Midbrain (tissue), 1 donor: Measurements from ENCODE around the gene GRID2.

Experiments used
- DNase-seq: peaks from one replicate; lab custom pipeline; 2025; lab: John Stamatoyannopoulos, UW

GRID2 gene

DNA sequence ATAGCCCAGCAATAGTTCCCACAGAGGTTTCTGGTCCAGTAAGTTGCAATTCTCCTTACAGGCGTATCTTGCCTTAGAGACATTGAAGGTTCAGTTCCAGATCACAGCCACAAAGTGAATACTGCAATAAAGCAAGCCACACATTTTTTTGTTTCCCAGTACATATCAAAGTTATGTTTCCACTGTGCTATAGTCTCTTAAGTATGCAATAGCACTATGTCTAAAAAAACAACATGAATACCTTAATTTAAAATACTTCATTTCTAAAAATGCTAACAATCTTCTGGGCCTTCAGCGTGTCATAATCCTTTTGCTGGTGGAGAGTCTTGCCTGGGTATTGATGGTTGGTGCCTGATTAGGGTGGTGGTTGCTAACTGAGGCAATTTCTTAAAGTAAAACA is 659.1 kb downstream of the GRID2 start:
- DNase-seq = no peak

GRCh38 chr4:92968556-92968955 is 664.8 kb downstream of the GRID2 start:
- DNase-seq = no peak

GRCh38 chr4:92968996-92969395 is 665.2 kb downstream of the GRID2 start:
- no peak for DNase-seq

- DNase-seq = no peak
These were observed 666.0 kb downstream of the GRID2 start for GRCh38 chr4:92969650-92970379.

DNA sequence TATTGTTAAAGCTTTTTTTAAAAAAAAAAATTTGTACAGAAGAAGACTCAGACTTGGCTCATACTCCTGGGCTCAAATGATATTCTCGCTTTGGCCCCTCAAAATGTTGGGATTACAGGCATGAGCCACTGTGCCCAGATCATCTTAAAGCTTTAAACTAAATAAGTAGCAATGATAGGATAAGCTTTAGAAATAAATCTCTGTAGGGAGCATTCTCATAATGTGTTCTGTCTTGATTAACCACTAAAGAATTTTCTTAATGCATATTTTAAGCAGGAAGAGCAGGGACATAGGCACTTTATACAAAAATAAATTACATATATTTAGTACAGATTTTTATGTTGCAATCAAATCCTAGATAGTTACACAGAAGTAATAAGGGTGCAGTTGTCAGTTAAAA is 667.2 kb downstream of the GRID2 start:
- no peak for DNase-seq

GRCh38 chr4:92988301-92988700 is 684.5 kb downstream of the GRID2 start:
- no peak for DNase-seq

GRCh38 chr4:92992758-92993157 is 689.0 kb downstream of the GRID2 start:
- DNase-seq = no peak

DNA sequence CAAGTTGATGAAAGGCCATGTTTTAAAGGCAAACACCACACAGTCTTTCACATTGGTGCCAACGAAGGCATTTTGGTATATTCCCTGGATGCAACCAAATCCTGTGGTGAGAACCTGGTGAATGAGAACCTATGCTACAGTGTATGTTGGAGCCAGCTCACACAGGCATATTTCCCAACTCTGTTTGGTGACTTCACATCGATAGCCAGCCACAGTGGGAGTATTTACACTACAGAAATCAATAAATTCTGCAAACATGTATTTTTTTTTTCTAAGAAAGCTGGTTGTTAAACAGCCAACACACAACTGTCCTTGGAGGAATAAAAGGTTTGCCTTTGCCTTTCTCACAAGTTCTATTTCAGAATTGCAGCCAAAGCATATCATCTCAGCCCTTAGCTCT is 691.0 kb downstream of the GRID2 start:
- DNase-seq = no peak

GRCh38 chr4:92996533-92996932 is 692.8 kb downstream of the GRID2 start:
- no peak for DNase-seq

- no peak for DNase-seq
These were observed 697.1 kb downstream of the GRID2 start for GRCh38 chr4:93000910-93001309.

GRCh38 chr4:93002240-93002639 is 698.5 kb downstream of the GRID2 start:
- DNase-seq = no peak

- DNase-seq = no peak
These were observed 712.6 kb downstream of the GRID2 start for GRCh38 chr4:93016350-93016749.

- DNase-seq = no peak
These were observed 714.5 kb downstream of the GRID2 start for GRCh38 chr4:93018243-93018642.

GRCh38 chr4:93018806-93019205 is 715.0 kb downstream of the GRID2 start:
- DNase-seq = no peak

DNA sequence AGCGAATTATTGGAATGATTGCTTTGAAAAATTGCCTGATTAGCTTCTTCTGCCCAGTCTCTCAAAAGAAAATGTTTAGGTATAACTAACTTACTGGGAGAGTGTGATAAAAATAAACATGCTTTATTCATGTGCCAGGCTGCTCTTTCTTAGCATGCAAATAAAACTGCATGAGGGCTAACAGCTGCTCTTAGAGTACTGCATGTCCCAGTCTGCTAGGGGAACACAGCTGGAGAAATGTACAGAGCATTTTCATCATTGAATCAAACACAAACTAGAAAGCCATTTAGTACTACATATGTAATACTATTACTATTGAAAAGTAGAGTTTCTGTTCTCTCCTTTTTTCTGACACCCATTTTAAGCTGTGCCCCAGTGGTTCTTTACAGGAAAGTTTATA is 726.0 kb downstream of the GRID2 start:
- DNase-seq = no peak

DNA sequence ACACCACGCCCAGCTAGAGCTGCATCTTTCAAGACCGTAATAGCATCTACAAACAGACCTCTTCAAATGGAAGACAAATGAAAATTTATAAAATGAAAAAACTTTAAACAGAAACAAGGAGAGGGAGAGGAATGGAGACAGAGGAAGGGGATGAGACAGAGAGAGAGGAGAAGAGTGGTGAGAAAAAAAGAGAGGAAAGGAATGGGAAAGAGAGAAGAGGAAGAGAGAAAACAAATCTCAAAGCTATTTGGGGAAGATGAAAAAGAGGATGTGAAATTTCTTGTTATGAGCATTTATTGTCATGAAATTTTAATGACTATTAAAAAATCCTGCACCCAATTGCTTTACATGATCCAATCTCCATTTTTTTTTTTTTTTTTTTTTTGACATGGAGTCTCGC is 726.9 kb downstream of the GRID2 start:
- DNase-seq = no peak

DNA sequence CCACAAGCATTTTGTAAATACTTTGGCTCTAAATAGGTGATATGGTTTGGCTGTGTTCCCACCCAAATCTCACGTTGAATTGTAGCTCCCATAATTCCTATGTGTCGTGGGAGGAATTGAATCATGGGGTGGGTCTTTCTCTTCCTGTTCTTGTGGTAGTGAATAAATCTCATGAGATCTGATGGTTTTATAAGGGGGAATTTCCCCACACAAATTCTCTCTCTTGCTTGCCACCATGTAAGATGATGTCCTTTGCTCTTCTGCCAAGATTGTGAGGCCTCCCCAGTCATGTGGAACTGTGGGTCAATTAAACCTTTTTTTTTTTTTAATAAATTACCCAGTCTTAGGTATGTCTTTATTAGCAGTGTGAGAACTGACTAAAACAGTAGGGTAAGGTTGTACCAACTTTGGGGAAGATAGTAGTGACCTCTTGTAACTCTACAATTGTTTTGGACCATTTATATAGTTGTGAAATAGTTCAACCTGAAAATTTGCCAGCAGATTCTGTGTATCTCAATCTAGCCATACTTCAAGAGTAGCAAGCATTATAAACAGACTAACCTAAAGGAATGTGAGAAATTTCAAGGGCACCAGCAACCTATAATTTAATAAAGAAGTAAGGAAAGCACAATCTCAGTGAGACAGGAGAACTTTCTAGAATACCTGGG is 727.8 kb downstream of the GRID2 start:
- no peak for DNase-seq

DNA sequence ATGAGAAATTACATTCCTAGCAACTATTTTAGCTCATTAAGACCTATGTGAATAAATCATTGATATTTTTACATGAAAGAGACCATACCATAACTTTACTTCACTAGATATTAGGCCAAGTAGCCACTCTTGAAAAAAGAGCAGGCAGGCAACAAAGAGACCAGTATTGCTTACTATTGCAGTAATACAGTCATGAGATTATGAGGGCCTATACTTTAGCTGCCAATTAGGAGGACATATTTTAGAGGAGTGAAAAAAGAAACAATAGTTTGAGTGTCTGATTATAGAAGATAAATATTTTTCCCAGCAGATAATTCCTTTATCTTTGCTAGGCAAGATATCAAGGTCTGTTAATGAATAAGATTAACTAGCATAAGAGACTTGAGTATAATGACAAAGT is 739.0 kb downstream of the GRID2 start:
- DNase-seq = no peak

DNA sequence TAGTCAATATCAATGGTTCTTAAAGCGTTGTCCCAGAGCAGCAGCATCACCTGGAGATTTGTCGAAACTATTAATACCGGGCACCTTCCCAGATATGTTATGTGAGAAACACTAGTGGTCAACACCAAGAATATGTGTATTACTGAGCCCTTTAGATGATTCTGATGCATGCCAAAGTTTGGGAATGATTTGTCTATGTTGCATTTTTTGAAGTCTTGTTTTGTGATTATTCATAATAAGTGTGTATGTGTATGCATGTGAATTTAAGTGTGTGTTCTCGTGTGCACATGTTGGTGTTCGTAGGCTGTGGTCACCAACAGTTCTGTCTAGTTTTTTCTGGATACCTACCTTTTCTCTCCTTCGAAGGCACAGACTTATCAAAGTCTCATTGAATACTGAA is 749.4 kb downstream of the GRID2 start:
- DNase-seq = no peak

- DNase-seq = no peak
These were observed 758.1 kb downstream of the GRID2 start for GRCh38 chr4:93061826-93062225.

- no peak for DNase-seq
These were observed 759.6 kb downstream of the GRID2 start for GRCh38 chr4:93063325-93063724.

- DNase-seq = no peak
These were observed 762.0 kb downstream of the GRID2 start for GRCh38 chr4:93065790-93066189.

DNA sequence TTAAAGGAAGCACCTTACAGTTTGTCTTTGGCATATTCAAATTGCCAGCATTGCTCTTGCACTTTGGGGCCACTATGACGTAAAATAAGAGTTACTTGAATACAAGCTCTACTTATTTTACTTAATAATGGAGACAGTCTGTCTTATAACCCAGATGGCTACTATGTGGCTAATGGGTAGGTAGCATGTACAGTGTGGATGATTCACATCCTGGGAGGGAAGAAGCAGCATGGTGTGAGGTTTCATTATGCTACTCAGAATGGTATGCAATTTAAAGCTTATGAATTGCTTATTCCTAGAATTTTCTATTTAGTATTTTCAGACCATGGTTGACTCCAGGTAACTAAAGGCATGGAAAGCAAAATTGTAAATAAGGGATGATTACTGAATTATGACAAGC is 763.0 kb downstream of the GRID2 start:
- no peak for DNase-seq

GRCh38 chr4:93072292-93072691 is 768.5 kb downstream of the GRID2 start:
- DNase-seq = no peak
